ENCODE results near the gene TEX261.

The TEX261 gene

GRCh38 chr2:70979626-70980025 lies 15.0 kb downstream of the TEX261 start:
- no peak for DNase-seq

GRCh38 chr2:70979180-70979488 lies 15.5 kb downstream of the TEX261 start:
- DNase-seq, result no peak

- DNase-seq, result no peak
Observed at GRCh38 chr2:70978341-70979179, 16.1 kb downstream of the TEX261 start, which contains the start of gene ANKRD53. TSS of gene ANKRD53 (plus strand) at chr2:70978630. CDS start at chr2:70978646, 16 bp downstream.

DNA sequence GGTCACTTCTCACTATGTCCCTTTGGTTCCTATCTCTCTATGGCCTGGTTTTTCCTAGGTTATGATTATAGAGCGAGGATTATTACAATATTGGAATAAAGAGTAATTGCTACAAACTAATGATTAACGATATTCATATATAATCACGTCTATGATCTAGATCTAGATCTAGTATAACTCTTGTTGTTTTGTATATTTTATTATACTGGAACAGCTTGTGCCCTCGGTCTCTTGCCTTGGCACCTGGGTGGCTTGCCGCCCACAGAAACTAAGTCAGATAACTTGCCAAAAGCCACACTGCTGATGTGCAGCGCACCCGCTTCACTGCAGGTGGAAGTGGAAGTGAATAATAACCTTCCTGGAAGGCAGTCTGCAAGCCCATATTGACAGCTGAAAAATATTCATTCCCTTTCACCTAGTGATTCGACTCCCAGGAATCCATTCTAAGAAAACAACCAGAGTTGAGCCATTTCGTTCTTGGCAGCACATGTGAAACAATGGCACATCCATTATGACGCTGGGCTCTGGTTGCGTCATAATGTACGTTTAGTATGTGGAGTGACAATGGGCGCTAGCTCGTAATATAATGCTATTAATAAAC lies 17.0 kb downstream of the TEX261 start:
- DNase-seq, result no peak

DNA sequence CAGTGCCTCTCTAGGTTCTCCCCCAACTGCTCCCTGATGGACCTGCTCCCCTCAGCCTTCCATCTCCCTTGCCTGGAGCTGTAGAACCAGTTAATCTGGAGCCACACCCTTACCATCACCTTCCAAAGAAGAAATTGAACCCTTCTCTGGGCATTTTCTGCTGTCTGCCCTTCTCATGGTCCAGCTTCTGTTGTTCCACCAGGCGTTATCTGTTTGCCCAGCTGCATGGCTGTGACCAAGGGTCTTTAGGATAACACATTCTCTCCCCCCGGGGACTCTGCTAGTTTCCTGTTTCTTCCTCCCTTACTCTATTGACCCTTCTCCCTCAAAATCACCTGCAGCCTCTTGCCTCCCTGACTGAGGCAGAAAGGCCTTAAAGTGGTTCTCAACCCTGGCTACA lies 19.4 kb downstream of the TEX261 start:
- no peak for DNase-seq

- DNase-seq, result no peak
Observed at GRCh38 chr2:70974592-70974991, 20.1 kb downstream of the TEX261 start.

DNA sequence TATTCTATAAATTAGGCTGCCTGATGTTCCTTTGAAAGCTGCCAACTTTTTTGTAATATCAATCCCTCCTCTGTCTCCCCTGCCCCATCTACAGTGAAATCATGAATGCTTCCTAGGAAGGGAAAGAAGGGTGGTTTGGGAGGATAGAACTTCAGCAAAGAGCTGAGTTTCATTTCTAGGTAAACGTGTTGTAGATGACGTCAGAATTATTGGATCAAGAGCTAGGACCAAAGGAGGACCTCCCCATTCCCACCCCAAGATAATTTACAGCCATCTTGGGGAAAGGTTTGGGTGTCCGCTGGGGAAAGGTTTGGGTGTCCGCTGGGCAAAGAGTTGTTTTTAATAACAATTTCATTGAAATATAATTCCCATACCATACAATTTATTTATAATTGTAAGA lies 27.5 kb downstream of the TEX261 start:
- no peak for DNase-seq

- DNase-seq, result no peak
Observed at GRCh38 chr2:70966681-70967080, 28.0 kb downstream of the TEX261 start.

DNA sequence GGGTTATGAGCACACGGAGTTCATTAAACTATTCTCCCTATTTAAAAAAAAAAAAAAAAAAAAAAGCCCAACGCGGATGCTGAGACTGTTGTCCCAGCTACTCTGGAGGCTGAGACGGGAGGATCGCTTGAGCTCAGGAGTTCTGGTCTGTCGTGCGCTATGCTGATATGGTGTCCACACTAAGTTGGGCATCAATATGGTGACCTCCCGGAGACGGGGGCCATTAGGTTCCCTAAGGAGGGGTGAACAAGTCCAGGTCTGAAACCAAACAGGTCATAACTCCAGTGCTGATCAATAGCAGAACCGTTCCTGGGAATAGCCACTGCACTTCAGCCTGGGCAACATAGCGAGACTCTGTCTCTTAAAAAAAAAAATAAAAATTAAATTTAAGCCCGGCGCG lies 29.2 kb downstream of the TEX261 start:
- DNase-seq, result no peak

DNA sequence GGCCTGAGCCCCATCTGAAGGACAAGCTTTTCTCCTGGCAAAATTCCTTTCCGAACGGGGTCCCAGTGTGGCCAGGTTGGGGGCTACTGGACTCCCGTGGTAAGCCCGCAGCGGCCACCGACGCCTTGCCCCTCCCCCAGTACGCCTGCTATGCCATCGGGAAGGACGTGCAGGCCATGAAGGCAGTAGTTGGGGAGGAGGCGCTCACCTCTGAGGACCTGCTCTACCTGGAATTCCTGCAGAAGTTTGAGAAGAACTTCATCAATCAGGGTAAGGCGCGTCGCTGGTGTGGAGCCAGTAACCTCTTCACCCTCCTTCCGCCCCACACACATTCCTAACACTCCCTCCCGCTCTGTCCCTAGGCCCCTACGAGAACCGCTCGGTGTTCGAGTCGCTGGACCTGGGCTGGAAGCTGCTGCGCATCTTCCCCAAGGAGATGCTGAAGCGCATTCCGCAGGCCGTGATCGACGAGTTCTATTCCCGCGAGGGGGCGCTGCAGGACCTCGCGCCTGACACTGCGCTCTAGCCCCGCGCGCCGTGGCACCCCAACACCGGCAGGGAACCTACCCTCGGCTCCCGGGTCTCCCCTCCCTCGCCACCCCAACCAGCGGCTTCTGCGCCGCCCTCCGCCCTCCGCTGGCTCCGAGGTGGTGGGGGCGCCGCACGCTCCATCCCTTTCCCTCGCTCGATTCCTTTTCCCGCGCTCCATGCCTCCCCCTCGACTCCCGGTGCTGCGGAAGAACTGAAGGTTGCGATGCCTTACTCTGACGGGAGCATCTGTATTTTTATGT lies 29.9 kb downstream of the TEX261 start:
- no peak for DNase-seq

GRCh38 chr2:70964133-70964532 lies 30.5 kb downstream of the TEX261 start:
- no peak for DNase-seq

GRCh38 chr2:70962885-70963878 lies 31.5 kb downstream of the TEX261 start:
- DNase-seq, result no peak

DNA sequence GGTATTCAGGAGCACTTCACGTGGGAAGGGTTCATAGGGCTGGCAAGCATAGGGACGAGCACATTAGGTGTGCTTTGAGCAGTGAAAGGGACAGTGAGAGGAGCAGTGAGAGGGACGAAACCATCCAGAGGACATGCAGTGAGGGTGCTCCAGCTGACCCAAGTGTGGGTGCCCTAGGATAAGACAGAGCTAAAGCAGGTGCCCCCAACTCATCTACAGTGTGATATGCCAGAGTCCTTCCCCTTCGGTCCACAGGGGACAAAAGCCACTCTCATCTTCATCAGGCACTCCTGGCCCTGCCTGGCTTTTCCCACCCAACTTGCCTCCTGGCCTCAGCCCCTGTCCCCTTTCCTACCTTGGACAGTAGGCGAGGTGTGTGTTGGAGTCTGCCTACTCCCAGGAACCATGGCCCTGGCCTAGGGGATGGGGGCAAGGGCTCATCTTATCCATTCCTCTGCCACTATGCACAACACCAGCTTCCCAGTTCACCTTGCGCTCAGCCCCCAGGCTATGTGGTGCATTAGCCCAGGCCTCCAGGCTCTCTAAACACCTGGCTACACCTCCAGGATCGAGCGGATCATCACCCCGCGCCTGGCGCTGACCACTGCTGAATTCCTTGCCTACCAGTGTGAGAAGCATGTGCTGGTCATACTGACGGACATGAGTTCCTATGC lies 32.3 kb downstream of the TEX261 start:
- DNase-seq, result no peak

GRCh38 chr2:70961648-70961994 lies 33.1 kb downstream of the TEX261 start:
- DNase-seq, result no peak

DNA sequence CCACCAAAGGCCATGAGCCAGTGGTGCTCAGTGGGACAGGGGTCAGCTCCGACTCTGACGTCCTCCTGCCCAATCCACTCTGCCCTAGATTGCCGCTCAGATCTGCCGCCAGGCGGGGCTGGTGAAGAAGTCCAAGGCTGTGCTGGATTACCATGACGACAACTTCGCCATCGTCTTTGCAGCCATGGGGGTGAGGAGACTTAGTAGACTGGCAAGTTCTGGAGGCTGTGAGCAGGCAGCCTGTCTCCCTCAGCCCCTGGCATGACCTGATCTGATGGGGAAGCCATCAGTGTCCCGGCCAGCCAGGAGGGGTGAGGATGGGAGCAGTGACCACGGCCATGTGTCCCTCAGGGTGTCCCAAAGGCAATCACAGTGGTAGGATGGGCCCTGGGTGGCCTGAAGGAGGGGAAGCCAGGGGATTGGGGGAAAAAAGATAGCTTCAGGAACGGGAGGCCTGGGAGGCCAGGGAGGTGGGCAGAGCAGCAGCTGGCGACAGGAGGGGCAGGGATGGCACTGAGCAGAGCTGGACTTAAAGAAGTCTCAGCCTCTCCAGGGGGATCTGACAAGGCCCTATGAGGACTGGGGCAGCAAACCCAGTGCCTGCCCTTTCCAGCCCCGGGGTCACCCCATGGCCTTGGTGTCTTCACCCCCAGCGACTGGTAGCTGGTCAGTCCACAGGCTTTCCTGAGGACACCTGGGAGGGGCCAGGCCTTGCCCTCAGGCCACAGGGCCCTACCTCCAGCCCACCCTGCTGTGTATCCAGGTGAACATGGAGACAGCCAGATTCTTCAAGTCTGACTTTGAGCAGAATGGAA lies 33.6 kb downstream of the TEX261 start:
- DNase-seq, result no peak

- DNase-seq, result no peak
Observed at GRCh38 chr2:70959851-70960832, 34.5 kb downstream of the TEX261 start.

- no peak for DNase-seq
Observed at GRCh38 chr2:70959271-70959761, 35.4 kb downstream of the TEX261 start.

DNA sequence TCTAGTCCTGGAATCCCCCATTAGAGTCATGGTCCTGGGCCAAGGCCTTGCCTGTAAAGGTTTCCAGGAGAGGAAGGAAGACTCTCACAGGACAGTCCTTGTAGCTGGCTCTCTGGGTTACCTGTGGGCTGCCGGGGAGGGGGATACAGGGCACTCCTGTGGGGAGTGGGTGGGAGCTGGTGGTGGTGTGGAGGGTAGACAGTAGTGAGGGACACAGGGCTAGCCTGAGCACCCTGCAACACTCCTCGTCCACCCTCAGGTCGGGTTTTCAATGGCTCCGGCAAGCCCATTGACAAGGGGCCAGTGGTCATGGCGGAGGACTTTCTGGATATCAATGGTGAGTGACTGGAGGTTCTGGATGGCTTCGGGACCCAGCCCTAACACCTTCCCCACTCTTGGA lies 35.9 kb downstream of the TEX261 start:
- DNase-seq, result no peak

GRCh38 chr2:70957798-70958197 lies 36.9 kb downstream of the TEX261 start:
- DNase-seq, result no peak

DNA sequence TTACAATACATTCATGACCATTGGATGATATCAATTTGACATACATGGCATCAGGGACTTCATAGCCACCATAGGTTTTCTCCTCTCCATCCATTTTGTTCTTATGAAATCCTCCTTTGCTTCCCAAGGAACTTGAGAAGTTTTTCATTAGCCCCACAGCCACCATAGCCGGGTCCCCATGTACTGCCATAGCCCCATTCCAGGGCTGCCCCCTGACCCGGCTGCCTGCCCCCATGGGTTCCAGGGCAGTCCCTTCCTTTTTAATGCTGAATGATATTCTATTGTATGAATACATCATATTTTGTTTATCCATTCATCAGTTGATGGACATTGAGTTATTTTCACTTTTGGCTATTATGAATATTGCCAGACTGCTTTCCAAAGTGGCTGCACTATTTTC lies 38.5 kb downstream of the TEX261 start:
- DNase-seq, result no peak
